IPS-11a (cell line): Measurements from ENCODE around the gene CLSTN2.
"Not testable (repeated sequence)": the region's sequence is repeated elsewhere in the genome, so short reads cannot be mapped to it uniquely, and the experiment has no call there.

Experiments
- H3K4me3 ChIP-seq: one replicate; pipeline ENCODE4 v1.5.1; 2013; ENCODE audit warnings: low read depth, low read length, control low read depth

The CLSTN2 gene

GRCh38 chr3:140399871-140400270 lies 464.9 kb downstream of the CLSTN2 start:
- H3K4me3 ChIP-seq = no peak overlapping the region

- no peak overlapping the region for H3K4me3 ChIP-seq
These were observed 468.1 kb downstream of the CLSTN2 start for GRCh38 chr3:140403079-140403478.

GRCh38 chr3:140403608-140404007 lies 468.6 kb downstream of the CLSTN2 start:
- H3K4me3 ChIP-seq = no peak overlapping the region

- no peak overlapping the region for H3K4me3 ChIP-seq
These were observed 471.7 kb downstream of the CLSTN2 start for GRCh38 chr3:140406655-140407054.

- H3K4me3 ChIP-seq = no peak overlapping the region
These were observed 473.3 kb downstream of the CLSTN2 start for GRCh38 chr3:140408252-140408651.

- no peak overlapping the region for H3K4me3 ChIP-seq
These were observed 481.7 kb downstream of the CLSTN2 start for GRCh38 chr3:140416666-140417065.

- no peak overlapping the region for H3K4me3 ChIP-seq
These were observed 485.8 kb downstream of the CLSTN2 start for GRCh38 chr3:140420621-140421357.

- no peak overlapping the region for H3K4me3 ChIP-seq
These were observed 486.9 kb downstream of the CLSTN2 start for GRCh38 chr3:140421884-140422283.

- no peak overlapping the region for H3K4me3 ChIP-seq
These were observed 488.2 kb downstream of the CLSTN2 start for GRCh38 chr3:140423146-140423545.

- not testable (repeated sequence) for H3K4me3 ChIP-seq
These were observed 488.6 kb downstream of the CLSTN2 start for GRCh38 chr3:140423574-140423973.

GRCh38 chr3:140424211-140424610 lies 489.2 kb downstream of the CLSTN2 start:
- no peak overlapping the region for H3K4me3 ChIP-seq

GRCh38 chr3:140424726-140425125 lies 489.7 kb downstream of the CLSTN2 start:
- H3K4me3 ChIP-seq = no peak overlapping the region

- no peak overlapping the region for H3K4me3 ChIP-seq
These were observed 492.8 kb downstream of the CLSTN2 start for GRCh38 chr3:140427786-140428185.

GRCh38 chr3:140428380-140428779 lies 493.4 kb downstream of the CLSTN2 start:
- no peak overlapping the region for H3K4me3 ChIP-seq

GRCh38 chr3:140429791-140430190 lies 494.8 kb downstream of the CLSTN2 start:
- no peak overlapping the region for H3K4me3 ChIP-seq

GRCh38 chr3:140430494-140430893 lies 495.5 kb downstream of the CLSTN2 start:
- H3K4me3 ChIP-seq = no peak overlapping the region

- H3K4me3 ChIP-seq = no peak overlapping the region
These were observed 497.3 kb downstream of the CLSTN2 start for GRCh38 chr3:140432229-140432669.

- no peak overlapping the region for H3K4me3 ChIP-seq
These were observed 498.4 kb downstream of the CLSTN2 start for GRCh38 chr3:140433431-140433830.

GRCh38 chr3:140434261-140434905 lies 499.4 kb downstream of the CLSTN2 start:
- H3K4me3 ChIP-seq = no peak overlapping the region

GRCh38 chr3:140436421-140436820 lies 501.4 kb downstream of the CLSTN2 start:
- H3K4me3 ChIP-seq = no peak overlapping the region

- no peak overlapping the region for H3K4me3 ChIP-seq
These were observed 503.9 kb downstream of the CLSTN2 start for GRCh38 chr3:140438736-140439470.

- no peak overlapping the region for H3K4me3 ChIP-seq
These were observed 504.5 kb downstream of the CLSTN2 start for GRCh38 chr3:140439527-140439926.
